Mesendoderm (in vitro differentiated cells): Measurements from ENCODE around the gene SMIM17.

Experiments used
- DNase-seq: peaks from one replicate; pipeline ENCODE4 v3.0.0; 2013
- H2AK5ac ChIP-seq: 2 replicates; pipeline ENCODE4 v1.6.1; 2013; ENCODE audit warnings: low read length, inconsistent platforms
- H2BK120ac ChIP-seq: 2 replicates; pipeline ENCODE4 v1.6.1; 2013; ENCODE audit warnings: low read depth, mild to moderate bottlenecking, low read length, moderate library complexity, mixed read lengths
- H2BK15ac ChIP-seq: replicated peaks from 2 replicates; pipeline ENCODE4 v1.6.1; 2013; ENCODE audit warnings: low read depth, mild to moderate bottlenecking, moderate library complexity
- H2BK5ac ChIP-seq: 2 replicates; pipeline ENCODE4 v1.6.1; 2013; ENCODE audit warnings: low read length, inconsistent platforms
- H3K18ac ChIP-seq: 2 replicates; pipeline ENCODE4 v1.6.1; 2013; ENCODE audit warnings: mild to moderate bottlenecking, low read length, mixed read lengths
- H3K23ac ChIP-seq: one replicate; pipeline ENCODE4 v1.6.1; 2013; ENCODE audit warnings: low read length
- H3K27ac ChIP-seq: 2 replicates; pipeline ENCODE4 v1.5.1; 2013; ENCODE audit warnings: low read depth, mild to moderate bottlenecking, inconsistent platforms, low read length, moderate library complexity
- H3K27me3 ChIP-seq: 2 replicates; pipeline ENCODE4 v1.6.1; 2013; ENCODE audit warnings: low read length, control low read depth, mild to moderate bottlenecking, inconsistent platforms; ENCODE audit not compliant: insufficient read depth, poor library complexity
- H3K36me3 ChIP-seq: 2 replicates; pipeline ENCODE4 v1.6.1; 2013; ENCODE audit warnings: low read length, inconsistent platforms; ENCODE audit not compliant: control insufficient read depth, insufficient read depth
- H3K4ac ChIP-seq: one replicate; pipeline ENCODE4 v1.6.1; 2013; ENCODE audit warnings: low read depth, mild to moderate bottlenecking, low read length, moderate library complexity
- H3K4me1 ChIP-seq: 2 replicates; pipeline ENCODE4 v1.6.1; 2013; ENCODE audit warnings: low read depth, low read length, inconsistent platforms; ENCODE audit not compliant: control insufficient read depth
- H3K4me2 ChIP-seq: 2 replicates; pipeline ENCODE4 v1.6.1; 2013; ENCODE audit warnings: low read length
- H3K4me3 ChIP-seq: 2 replicates; pipeline ENCODE4 v1.5.1; 2013; ENCODE audit warnings: mild to moderate bottlenecking, low read length
- H3K56ac ChIP-seq: one replicate; pipeline ENCODE4 v1.6.1; 2013; ENCODE audit warnings: low read length
- H3K79me1 ChIP-seq: 2 replicates; pipeline ENCODE4 v1.6.1; 2013; ENCODE audit warnings: low read length, inconsistent platforms
- H3K79me2 ChIP-seq: 2 replicates; pipeline ENCODE4 v1.6.1; 2013; ENCODE audit warnings: mild to moderate bottlenecking, low read length; ENCODE audit not compliant: control insufficient read depth, insufficient read depth
- H3K9ac ChIP-seq: 2 replicates; pipeline ENCODE4 v1.6.1; 2013; ENCODE audit warnings: low read length, inconsistent platforms
- H4K5ac ChIP-seq: one replicate; pipeline ENCODE4 v1.6.1; 2013; ENCODE audit warnings: low read length
- H4K8ac ChIP-seq: one replicate; pipeline ENCODE4 v1.6.1; 2013; ENCODE audit warnings: low read depth, mild to moderate bottlenecking, control low read depth, low read length, moderate library complexity
- WGBS: extraction: QIAGEN DNeasy Blood & Tissue Kit; methylation state at CpG from one replicate; pipeline ENCODE4 v1.1.7; 2013; ENCODE audit warnings: low lambda C conversion rate, missing lambda C conversion rate; ENCODE audit not compliant: insufficient coverage; ENCODE audit errors: extremely low coverage; 5-methylcytosine and 5-hydroxymethylcytosine counted together

Gene SMIM17

DNA sequence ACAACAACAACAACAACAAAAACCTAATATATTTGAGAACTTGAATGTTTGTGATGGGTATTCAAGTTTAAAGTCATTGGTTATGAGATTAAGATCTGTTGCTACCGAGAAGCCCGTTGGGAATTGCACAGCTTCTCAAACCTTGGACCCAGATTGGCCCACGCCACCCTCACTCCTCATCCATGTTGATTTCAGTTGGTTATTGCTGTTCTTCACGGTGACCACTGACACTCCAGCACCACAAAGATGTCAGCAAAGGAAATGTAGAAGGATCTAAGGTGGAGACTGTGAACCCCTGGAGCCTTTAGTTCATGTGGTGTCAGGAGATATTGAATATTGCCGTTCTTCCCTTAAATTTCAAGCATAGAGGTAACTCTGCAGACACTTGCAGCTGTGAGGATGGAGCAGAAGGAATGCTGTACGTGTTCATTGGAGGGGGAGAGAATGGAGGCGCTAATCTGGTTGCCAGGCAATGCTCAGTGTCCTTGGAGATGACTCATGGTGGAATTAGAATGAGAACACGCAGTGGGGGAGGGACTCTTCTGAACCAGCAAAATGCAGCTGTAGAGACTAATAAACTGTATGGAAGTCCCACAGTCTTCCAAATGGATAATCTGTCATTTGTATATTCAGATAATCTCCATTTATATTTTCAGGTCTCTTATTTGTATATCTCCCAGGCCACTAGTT lies 49.4 kb downstream of the SMIM17 start:
- Histone ChIP-seq H3K18ac (no peak overlapping the region), H3K36me3 (no peaks in the 10 kb centered on the region), H3K23ac (no peak overlapping the region), H4K8ac (no peak overlapping the region), H3K56ac (no peak overlapping the region), H4K5ac (no peak overlapping the region), H3K4me3 (no peak overlapping the region), H2BK15ac (no peak overlapping the region), H2AK5ac (no peak overlapping the region), H3K4me1 (no peaks in the 10 kb centered on the region), H3K27ac (no peak overlapping the region), H3K79me2 (no peaks in the 10 kb centered on the region), H3K79me1 (no peaks in the 10 kb centered on the region), H3K9ac (no peak overlapping the region), H2BK5ac (no peak overlapping the region), H3K4ac (no peak overlapping the region), H3K4me2 (no peak overlapping the region), H3K27me3 (no peaks in the 10 kb centered on the region), H2BK120ac (no peak overlapping the region)
- WGBS, result no CpG with 5 or more reads among the region's 8 CpGs
- DNase-seq, result peak; percentile 56

DNA sequence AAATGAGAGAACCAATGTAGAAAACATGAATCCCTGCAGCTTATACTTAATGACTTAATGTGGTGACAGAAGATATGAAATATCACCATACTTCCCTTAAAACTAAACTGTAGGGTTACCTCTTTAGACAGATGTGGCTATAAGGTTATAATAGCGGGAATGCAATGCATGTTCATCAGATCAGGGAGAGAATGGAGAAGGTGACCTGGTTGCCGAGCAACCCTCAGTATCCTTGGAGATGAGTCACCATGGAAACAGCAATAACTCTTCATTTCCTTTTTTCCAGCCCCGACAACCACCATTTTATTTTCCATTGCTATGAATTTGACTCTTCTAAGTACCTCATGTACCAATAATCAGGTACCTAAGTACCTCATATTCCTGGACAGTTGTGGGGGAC lies 56.6 kb downstream of the SMIM17 start:
- Histone ChIP-seq H2BK5ac (no peak overlapping the region), H3K79me2 (no peaks in the 10 kb centered on the region), H3K27ac (no peak overlapping the region), H3K79me1 (no peaks in the 10 kb centered on the region), H3K4me2 (no peak overlapping the region), H3K4me3 (no peak overlapping the region), H4K5ac (no peak overlapping the region), H2AK5ac (no peak overlapping the region), H3K56ac (no peak overlapping the region), H3K23ac (no peak overlapping the region), H3K9ac (no peak overlapping the region), H3K27me3 (no peaks in the 10 kb centered on the region), H4K8ac (no peak overlapping the region), H3K4ac (no peak overlapping the region), H2BK15ac (no peak overlapping the region), H2BK120ac (no peak overlapping the region), H3K18ac (no peak overlapping the region), H3K36me3 (no peaks in the 10 kb centered on the region), H3K4me1 (no peaks in the 10 kb centered on the region)
- no CpG with 5 or more reads among the region's 3 CpGs for WGBS
- no peak for DNase-seq

DNA sequence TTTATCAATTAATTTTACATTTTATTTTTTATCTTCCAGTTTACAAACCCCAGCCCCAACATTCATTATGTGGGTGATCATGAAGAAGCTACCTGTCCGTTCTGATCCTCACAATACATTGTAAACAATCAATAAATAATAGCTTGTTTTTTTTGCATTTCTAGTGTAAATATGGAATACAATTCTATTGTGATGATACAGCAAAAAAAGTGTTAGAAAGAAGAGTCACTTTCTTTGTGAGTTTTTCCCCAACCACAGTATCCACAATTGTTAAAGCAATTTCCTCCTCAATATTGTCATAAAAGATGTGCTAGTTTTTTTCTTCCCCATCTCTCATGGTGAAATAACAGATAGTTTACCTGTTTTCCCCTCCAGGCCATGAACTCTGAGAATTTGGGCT lies 58.9 kb downstream of the SMIM17 start:
- H2BK120ac ChIP-seq, result no peak overlapping the region
- WGBS, result no CpG with 5 or more reads among the region's 1 CpG
- H2BK15ac ChIP-seq, result no peak overlapping the region

DNA sequence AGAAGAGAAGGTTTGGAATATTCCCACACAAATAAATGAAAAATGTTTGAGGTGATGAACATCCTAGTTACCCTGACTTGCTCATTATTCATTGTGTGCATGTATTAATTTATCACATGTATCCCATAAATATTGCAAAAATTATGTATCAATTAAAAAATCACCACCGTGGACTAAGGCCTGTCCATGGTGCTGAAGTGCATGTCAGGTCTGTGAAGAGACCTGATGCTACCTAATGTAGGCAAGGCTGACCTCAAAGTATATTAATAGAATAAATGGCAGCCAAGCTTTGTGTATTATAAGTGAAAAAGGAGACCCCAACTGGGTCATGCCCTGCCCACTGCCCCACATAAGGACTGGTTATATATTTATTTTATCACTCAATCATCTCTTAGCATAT lies 63.0 kb downstream of the SMIM17 start:
- H3K18ac ChIP-seq, result no peak overlapping the region
- no peaks in the 10 kb centered on the region for H3K4me1 ChIP-seq
- H3K79me1 ChIP-seq, result no peaks in the 10 kb centered on the region
- no peak overlapping the region for H2BK15ac ChIP-seq
- no peak overlapping the region for H2BK120ac ChIP-seq
- no peak for DNase-seq
- WGBS, result no CpG with 5 or more reads among the region's 1 CpG
- no peak overlapping the region for H3K4ac ChIP-seq
- H3K36me3 ChIP-seq, result no peaks in the 10 kb centered on the region
- no peak overlapping the region for H3K27ac ChIP-seq
- no peak overlapping the region for H4K8ac ChIP-seq
- no peak overlapping the region for H3K56ac ChIP-seq
- H3K9ac ChIP-seq, result no peak overlapping the region
- H3K4me3 ChIP-seq, result no peak overlapping the region
- no peak overlapping the region for H3K4me2 ChIP-seq
- H3K27me3 ChIP-seq, result no peaks in the 10 kb centered on the region
- no peak overlapping the region for H2AK5ac ChIP-seq
- no peaks in the 10 kb centered on the region for H3K79me2 ChIP-seq
- no peak overlapping the region for H4K5ac ChIP-seq
- H2BK5ac ChIP-seq, result no peak overlapping the region
- H3K23ac ChIP-seq, result no peak overlapping the region

More for the DNA sequence above, 58.9 kb downstream of the SMIM17 start:
- H3K56ac ChIP-seq, result no peak overlapping the region
- no peaks in the 10 kb centered on the region for H3K36me3 ChIP-seq
- no peak overlapping the region for H3K23ac ChIP-seq
- no peaks in the 10 kb centered on the region for H3K4me1 ChIP-seq
- no peak overlapping the region for H3K4me3 ChIP-seq
- H3K27ac ChIP-seq, result no peak overlapping the region
- no peaks in the 10 kb centered on the region for H3K27me3 ChIP-seq
- no peak for DNase-seq
- H3K18ac ChIP-seq, result no peak overlapping the region
- H3K79me2 ChIP-seq, result no peaks in the 10 kb centered on the region
- H3K79me1 ChIP-seq, result no peaks in the 10 kb centered on the region
- no peak overlapping the region for H3K4me2 ChIP-seq
- H3K9ac ChIP-seq, result no peak overlapping the region
- H2AK5ac ChIP-seq, result no peak overlapping the region
- H3K4ac ChIP-seq, result no peak overlapping the region
- no peak overlapping the region for H4K8ac ChIP-seq
- no peak overlapping the region for H2BK5ac ChIP-seq
- no peak overlapping the region for H4K5ac ChIP-seq
